Smooth muscle cell (in vitro differentiated cells): ENCODE data around the gene GRK4. TPM values are rescaled to one million over a fixed set of nuclear protein-coding genes. Genes with fewer than 3 reads are reported as not detected.

Source experiments
- DNase-seq: peaks from one replicate; lab custom pipeline; 2025; ENCODE audit not compliant: unreplicated experiment; lab: John Stamatoyannopoulos, UW
- H2AFZ ChIP-seq: fragments of 200-600 bp; sonication (generic); 2 replicates; pipeline ENCODE4 v1.6.0; 2016; ENCODE audit warnings: antibody characterized with exemption, low read depth, mild to moderate bottlenecking
- H3F3A ChIP-seq: fragments of 200-600 bp; sonication (generic); 2 replicates; pipeline ENCODE4 v1.6.0; 2017; ENCODE audit warnings: antibody characterized with exemption, low read depth
- H3K27ac ChIP-seq: fragments of 200-600 bp; sonication (generic); 2 replicates; pipeline ENCODE4 v1.5.1; 2016; ENCODE audit warnings: low read depth, mild to moderate bottlenecking
- H3K27me3 ChIP-seq: fragments of 200-600 bp; sonication (generic); 2 replicates; pipeline ENCODE4 v1.6.1; 2016; ENCODE audit warnings: low read depth, mild to moderate bottlenecking
- H3K36me3 ChIP-seq: fragments of 200-600 bp; sonication (generic); 2 replicates; pipeline ENCODE4 v1.5.1; 2016; ENCODE audit warnings: low read depth
- H3K4me1 ChIP-seq: fragments of 200-600 bp; sonication (generic); 2 replicates; pipeline ENCODE4 v1.5.1; 2016; ENCODE audit warnings: low read depth
- H3K4me2 ChIP-seq: fragments of 200-600 bp; sonication (generic); 2 replicates; pipeline ENCODE4 v1.6.0; 2016; ENCODE audit warnings: mild to moderate bottlenecking
- H3K4me3 ChIP-seq: fragments of 200-600 bp; sonication (generic); 2 replicates; pipeline ENCODE4 v1.5.1; 2016; ENCODE audit warnings: mild to moderate bottlenecking
- H3K79me2 ChIP-seq: fragments of 200-600 bp; sonication (generic); 2 replicates; pipeline ENCODE4 v1.6.0; 2016; ENCODE audit warnings: low read depth, mild to moderate bottlenecking
- H3K9ac ChIP-seq: fragments of 200-600 bp; sonication (generic); 2 replicates; pipeline ENCODE4 v1.6.0; 2016; ENCODE audit warnings: low read depth
- H3K9me3 ChIP-seq: fragments of 200-600 bp; sonication (generic); replicated peaks from 2 replicates; pipeline ENCODE4 v1.5.1; 2016; ENCODE audit warnings: low read depth
- H4K20me1 ChIP-seq: fragments of 200-600 bp; sonication (generic); 2 replicates; pipeline ENCODE4 v1.6.0; 2016; ENCODE audit warnings: low read depth
- WGBS: methylation state at CpG from one replicate; pipeline ENCODE4 v1.1.7; 2016; ENCODE audit warnings: low lambda C conversion rate; 5-methylcytosine and 5-hydroxymethylcytosine counted together
- polyA plus RNA-seq: library from polyadenylated mRNA; unstranded; fragments of >200 nt; fragmentation: Nextera tagmentation; extraction: Ambion mirVana; gene quantifications from 2 replicates; pipeline ENCODE4 v1.2.1, GENCODE V29; 2016
- total RNA-seq: library from RNA; depleted of rRNA; stranded (reverse); fragments of >200 nt; gene quantifications from 2 replicates; pipeline ENCODE4 v1.2.3, GENCODE V29; 2014
- TF ChIP-seq, protein P1 (sequence below): fragments of 200-600 bp; sonication (generic); IDR thresholded peaks from 2 replicates; pipeline ENCODE4 v1.5.1; 2017; ENCODE audit warnings: borderline replicate concordance, mild to moderate bottlenecking, antibody characterized with exemption; ENCODE audit not compliant: insufficient read depth, poor library complexity, severe bottlenecking

Gene GRK4
- total and polyA plus RNA-seq, 2 experiments from 2014 or later, result 5.2 to 6.9 TPM

GRCh38 chr4:3021127-3021526 lies 57.8 kb downstream of the GRK4 start:
- Histone ChIP-seq H4K20me1 (no peaks in the 10 kb centered on the region), H2AFZ (no peak overlapping the region), H3F3A (no peaks in the 10 kb centered on the region), H3K27ac (no peak overlapping the region), H3K4me2 (no peak overlapping the region), H3K36me3 (no peaks in the 10 kb centered on the region), H3K27me3 (no peaks in the 10 kb centered on the region), H3K79me2 (no peaks in the 10 kb centered on the region), H3K9ac (no peak overlapping the region), H3K4me1 (no peaks in the 10 kb centered on the region), H3K9me3 (no peaks in the 10 kb centered on the region), H3K4me3 (no peak overlapping the region)
- WGBS, result 79% methylated on average over 6 of the region's 6 CpGs
- TF ChIP-seq, protein P1, sequence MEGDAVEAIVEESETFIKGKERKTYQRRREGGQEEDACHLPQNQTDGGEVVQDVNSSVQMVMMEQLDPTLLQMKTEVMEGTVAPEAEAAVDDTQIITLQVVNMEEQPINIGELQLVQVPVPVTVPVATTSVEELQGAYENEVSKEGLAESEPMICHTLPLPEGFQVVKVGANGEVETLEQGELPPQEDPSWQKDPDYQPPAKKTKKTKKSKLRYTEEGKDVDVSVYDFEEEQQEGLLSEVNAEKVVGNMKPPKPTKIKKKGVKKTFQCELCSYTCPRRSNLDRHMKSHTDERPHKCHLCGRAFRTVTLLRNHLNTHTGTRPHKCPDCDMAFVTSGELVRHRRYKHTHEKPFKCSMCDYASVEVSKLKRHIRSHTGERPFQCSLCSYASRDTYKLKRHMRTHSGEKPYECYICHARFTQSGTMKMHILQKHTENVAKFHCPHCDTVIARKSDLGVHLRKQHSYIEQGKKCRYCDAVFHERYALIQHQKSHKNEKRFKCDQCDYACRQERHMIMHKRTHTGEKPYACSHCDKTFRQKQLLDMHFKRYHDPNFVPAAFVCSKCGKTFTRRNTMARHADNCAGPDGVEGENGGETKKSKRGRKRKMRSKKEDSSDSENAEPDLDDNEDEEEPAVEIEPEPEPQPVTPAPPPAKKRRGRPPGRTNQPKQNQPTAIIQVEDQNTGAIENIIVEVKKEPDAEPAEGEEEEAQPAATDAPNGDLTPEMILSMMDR, result no peak
- DNase-seq, result no peak

DNA sequence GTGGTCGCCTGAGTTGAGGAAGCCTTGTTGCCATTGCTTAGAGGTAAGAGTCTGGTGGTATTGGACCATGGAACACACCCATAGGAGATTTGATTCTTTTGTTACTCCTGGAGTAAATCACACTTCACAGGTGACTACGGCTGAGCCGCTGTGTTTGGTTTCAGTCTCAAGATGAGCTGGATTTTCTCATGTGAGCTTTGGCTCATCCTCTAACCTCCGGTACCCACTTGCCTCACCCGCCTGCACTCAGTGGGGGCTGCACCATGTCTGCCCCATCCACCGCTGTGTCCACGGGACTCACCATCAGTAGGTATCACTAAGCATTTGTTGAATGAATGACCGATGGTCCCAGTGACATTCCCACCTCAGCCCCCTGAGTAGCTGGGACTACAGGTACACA lies 58.3 kb downstream of the GRK4 start:
- Histone ChIP-seq H3K27ac (no peak overlapping the region), H2AFZ (no peak overlapping the region), H4K20me1 (no peaks in the 10 kb centered on the region), H3F3A (no peaks in the 10 kb centered on the region), H3K79me2 (no peaks in the 10 kb centered on the region), H3K27me3 (no peaks in the 10 kb centered on the region), H3K9me3 (no peaks in the 10 kb centered on the region), H3K4me1 (no peaks in the 10 kb centered on the region), H3K36me3 (no peaks in the 10 kb centered on the region), H3K4me2 (no peak overlapping the region), H3K9ac (no peak overlapping the region), H3K4me3 (no peak overlapping the region)
- 96% methylated on average over 8 of the region's 8 CpGs for WGBS
- no peak for DNase-seq
- TF ChIP-seq, protein P1, result no peak

DNA sequence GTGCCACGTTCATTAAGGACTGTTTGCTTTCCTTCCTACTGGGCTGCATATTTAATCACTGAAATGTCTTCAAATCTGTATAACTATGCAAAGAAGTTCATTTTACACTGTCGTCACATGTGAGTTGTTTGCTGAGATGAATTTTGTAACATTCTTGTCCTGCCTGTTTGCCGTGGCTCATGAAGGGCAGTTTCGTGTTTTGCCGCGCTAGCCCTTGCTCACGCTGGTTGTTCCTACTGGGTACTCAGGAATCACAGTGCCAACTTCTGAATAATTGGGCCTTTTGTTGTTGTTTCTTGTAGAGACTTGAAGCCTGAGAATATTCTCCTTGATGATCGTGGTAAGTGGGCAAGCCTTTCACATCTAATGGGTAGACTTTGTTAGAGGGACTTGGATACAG lies 58.7 kb downstream of the GRK4 start:
- Histone ChIP-seq H2AFZ (no peak overlapping the region), H3K4me3 (no peak overlapping the region), H3K27me3 (no peaks in the 10 kb centered on the region), H3K36me3 (no peaks in the 10 kb centered on the region), H3K27ac (no peak overlapping the region), H3K4me2 (no peak overlapping the region), H3K9me3 (no peaks in the 10 kb centered on the region), H3K4me1 (no peaks in the 10 kb centered on the region), H4K20me1 (no peaks in the 10 kb centered on the region), H3K9ac (no peak overlapping the region), H3F3A (no peaks in the 10 kb centered on the region), H3K79me2 (no peaks in the 10 kb centered on the region)
- TF ChIP-seq, protein P1, result no peak
- no peak for DNase-seq
- 94% methylated on average over 8 of the region's 8 CpGs for WGBS

- no peaks in the 10 kb centered on the region for H3F3A ChIP-seq
- H3K9ac ChIP-seq, result no peak overlapping the region
- H3K4me2 ChIP-seq, result no peak overlapping the region
- no peaks in the 10 kb centered on the region for H3K4me1 ChIP-seq
- TF ChIP-seq, protein P1, result no peak
- H3K36me3 ChIP-seq, result no peaks in the 10 kb centered on the region
- no peak overlapping the region for H3K4me3 ChIP-seq
- H3K27ac ChIP-seq, result no peak overlapping the region
- 90% methylated on average over 3 of the region's 3 CpGs for WGBS
- no peaks in the 10 kb centered on the region for H4K20me1 ChIP-seq
- no peaks in the 10 kb centered on the region for H3K9me3 ChIP-seq
- no peak overlapping the region for H2AFZ ChIP-seq
- no peaks in the 10 kb centered on the region for H3K79me2 ChIP-seq
- DNase-seq, result no peak
- H3K27me3 ChIP-seq, result no peaks in the 10 kb centered on the region
These were observed 59.3 kb downstream of the GRK4 start for GRCh38 chr4:3022651-3023050.
